ENCODE results near the gene EVI5L.
"Not testable (repeated sequence)": the region's sequence is repeated elsewhere in the genome, so short reads cannot be mapped to it uniquely, and the experiment has no call there.

EVI5L gene

DNA sequence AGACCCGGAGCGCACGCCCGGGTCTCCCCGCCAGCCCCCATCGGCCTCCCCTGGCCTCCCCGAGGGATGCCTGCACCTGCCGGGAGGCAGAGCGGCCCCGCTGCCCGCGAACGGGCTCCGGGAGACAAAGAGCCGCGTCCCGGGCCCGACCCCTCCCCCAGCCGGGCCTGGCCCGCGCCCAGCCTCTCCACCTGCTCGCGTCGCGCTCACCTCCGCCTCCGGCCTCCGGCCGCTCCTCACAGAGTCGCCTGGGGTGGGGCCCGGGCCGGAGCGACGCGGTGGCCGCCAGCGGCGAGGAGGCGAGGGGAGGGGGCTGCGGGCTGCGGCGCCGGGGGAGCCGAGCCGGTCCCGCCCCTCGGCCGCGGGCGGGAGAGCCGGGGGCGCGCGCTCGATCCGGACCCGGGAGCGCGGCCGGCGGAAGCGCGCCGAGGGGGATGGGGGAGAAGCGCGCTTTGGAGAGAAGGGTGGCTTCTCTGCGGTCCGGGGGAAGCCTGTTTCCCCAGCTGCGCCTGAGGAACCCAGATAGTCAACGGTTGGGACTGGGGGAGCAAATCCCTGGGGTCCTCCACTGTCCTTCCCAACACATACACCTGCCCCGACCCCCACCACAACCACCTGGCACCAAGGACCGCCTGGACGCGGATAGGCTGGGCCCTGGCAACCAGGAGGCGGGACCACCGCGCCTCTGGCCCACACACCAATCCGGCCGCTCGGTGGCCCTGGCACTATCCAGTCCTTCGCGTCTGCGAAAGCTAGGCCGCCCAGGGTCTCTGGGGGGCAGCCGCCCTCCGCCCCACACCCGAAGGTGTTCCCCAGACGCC, 44.3 kb downstream of the EVI5L start, which contains the start of gene PRR36:
Gene PRR36, minus strand, starts transcription at position 315 of the 821 bp plus-strand sequence. CDS start 701 bp downstream, outside the sequence.
- peak; percentile 20 for DNase-seq

DNA sequence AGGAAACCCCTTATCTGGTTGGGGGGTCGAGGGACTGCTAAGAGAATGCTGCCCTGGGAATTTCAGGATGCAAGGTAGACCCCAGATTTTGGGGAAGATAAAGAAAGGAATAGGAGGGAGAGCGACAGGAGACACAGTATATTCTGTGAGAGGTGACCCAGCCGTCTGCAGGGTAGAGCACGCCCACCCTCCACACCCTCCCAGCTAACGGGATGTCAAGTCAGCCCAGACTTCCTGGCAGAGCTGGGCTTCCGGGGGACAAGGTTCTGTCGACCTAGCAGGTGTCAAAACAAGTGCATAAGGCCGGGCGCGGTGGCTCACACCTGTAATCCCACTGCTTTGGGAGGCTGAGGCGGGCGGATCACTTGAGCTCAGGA, 44.9 kb downstream of the EVI5L start:
- DNase-seq: no peak

DNA sequence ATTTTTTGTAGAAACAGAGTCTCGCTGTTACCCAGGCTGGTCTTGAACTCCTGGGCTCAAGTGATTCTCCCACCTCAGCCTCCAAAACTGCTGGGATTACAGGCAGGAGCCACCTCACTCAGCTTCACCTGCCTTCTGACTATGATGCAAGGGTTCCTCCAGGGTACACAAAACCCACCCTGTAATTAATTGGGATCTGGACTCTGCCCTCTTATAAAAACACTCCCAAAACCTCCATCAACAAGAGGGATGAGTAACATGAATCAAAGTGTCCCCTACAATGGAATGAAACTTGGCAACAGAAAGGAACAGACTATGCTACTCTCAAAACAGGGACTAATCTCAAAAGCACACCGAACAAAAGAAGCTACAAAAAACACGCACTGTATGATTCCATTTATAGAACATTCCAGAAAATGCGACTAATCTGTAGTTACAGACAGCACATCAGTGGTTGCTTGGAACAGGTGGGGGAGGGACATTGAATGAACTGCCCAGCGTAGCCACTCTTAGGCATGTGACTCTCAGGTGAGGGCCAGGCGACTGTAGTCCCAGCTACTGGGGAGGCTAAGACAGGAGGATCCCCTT, 47.3 kb downstream of the EVI5L start:
- DNase-seq: no peak

DNA sequence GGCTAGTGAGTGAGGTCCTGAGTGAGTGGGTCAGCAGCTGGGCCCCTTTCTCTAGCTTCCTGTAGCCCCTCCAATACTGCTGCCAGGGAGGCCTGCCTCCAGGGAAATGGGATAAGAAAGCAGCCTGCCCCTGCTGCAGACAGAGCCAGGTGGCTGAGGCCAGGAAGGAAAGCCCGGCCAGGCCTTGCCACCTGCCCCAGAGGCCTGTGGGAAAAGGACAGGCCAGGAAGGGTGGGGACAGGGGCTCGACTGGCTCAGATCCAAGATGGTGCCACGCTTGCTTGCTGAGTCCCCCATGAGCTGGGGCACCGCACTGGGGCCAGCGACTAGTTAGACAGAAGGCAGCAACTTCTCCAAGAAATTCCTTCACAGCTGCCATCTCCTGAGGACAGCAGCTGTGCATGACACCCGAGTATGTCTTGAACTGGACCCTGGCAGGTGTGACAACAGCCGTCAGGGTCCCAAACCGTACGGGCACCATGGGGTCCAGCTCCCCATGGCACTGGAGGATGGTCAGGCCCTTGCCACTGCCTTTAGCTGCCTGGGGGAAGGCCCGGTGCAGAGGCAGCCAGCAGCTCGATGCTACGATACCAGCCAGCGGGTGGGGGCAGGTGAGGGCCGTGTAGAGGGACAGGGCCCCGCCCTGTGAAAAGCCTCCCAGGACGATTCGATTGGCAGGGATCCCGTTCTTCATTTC, 49.2 kb downstream of the EVI5L start:
- DNase-seq: no peak

DNA sequence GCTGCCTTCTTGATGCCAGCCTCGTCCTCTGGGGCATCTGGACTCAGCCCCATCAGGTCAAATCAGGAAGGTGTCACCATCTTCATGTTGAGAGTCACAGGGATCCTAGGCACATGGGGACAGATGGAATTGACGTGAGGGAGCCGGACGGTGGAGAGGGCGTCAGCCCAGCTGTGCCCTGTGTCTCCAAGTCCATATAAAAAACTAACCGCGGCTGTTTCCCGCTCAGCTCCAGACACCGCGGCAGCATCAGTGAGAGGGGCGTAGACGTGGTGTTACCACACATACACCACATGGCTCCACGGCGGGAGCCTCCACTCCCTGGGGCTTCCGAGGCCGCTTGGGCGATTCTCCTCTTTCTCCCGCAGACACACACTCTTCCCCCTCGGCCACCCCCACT, 49.8 kb downstream of the EVI5L start:
- no peak for DNase-seq

DNA sequence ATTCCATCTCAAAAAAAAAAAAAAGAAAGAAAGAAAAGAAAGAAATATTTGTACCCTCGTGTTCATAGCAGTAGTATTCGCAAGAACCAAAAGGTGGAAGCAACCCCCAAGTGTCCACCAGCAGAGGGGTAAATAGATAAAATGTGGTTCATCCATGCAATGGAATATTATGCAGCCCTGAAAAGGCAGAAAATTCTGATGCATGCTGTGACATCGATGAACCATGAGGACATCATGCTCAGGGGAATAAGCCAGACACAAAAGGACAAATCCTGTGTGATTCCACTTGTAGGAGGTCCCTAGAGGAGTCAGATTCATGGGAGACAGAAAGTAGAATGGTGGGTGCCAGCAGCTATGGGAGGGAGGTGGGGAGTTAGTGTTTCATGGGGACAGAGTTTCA, 51.9 kb downstream of the EVI5L start:
- DNase-seq: no peak

DNA sequence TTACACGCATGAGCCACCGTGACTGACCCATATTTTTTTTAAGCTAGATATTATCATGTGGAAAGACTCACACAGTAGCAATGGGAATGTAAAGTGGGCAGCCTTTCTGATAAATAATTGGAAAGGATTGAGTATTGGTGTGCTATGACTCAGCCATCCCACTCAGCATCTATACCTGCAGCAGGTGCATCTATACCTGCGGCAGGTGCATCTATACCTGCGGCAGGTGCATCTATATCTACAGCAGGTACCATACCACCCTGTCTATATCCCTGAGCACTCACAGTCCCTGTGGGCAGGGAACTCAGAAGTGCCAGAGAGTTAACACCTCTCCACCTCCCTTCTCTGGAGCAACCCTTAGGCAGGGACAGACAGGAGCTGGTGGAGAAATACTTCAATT, 53.1 kb downstream of the EVI5L start:
- DNase-seq: no peak

DNA sequence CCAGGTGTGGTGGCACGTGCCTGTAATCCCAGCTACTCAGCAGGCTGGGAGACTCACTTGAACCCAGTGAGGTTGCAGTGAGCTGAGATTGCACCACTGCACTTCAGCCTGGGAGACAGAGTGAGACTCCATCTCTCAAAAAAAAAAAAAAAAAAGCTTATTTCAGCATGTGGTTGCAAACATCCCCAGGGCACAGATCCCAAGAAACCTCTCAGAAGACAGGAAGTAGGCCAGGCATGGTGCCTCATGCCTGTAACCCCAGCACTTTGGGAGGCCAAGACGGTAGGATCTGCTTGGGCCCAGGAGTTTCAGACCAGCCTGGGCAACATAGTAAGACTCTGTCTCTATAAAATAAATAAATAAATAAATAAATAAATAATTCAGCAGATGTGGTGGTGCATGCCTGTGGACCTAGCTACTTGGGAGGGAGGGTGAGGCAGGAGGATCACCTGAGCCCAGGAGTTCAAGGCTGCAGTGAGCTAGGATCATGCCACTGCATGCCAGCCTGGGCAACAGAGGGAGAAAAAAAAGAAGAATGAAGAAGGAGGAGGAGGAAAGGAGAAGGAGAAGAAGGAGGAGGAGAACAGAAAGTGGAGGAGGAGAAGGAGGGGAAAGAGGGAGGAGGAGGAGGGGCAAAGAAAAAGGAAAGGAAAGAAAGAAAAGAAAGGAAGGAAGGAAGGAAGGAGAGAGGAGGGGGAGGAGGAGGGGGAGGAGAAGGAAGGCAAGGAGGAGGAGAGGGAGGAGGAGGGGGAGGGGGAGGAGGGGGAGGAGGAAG, 54.0 kb downstream of the EVI5L start:
- DNase-seq: no peak

DNA sequence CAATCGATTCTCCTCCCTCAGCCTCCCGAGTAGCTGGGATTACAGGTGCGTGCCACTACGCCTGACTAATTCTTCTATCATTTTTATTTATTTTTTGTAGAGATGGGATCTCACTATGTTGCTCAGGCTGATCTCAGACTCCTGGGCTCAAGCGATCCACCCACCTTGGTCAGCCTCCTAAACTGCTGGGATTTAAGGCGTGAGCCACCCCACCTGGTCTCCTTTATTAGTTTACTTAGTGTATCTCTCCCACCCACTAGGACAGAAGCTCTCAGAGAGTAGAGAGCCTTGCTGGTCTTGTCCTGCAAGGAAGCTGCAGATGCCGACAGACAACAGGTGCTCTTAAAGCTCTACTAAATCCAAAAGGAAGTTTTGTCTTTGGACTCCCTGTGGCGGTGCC, 55.8 kb downstream of the EVI5L start:
- DNase-seq: no peak

DNA sequence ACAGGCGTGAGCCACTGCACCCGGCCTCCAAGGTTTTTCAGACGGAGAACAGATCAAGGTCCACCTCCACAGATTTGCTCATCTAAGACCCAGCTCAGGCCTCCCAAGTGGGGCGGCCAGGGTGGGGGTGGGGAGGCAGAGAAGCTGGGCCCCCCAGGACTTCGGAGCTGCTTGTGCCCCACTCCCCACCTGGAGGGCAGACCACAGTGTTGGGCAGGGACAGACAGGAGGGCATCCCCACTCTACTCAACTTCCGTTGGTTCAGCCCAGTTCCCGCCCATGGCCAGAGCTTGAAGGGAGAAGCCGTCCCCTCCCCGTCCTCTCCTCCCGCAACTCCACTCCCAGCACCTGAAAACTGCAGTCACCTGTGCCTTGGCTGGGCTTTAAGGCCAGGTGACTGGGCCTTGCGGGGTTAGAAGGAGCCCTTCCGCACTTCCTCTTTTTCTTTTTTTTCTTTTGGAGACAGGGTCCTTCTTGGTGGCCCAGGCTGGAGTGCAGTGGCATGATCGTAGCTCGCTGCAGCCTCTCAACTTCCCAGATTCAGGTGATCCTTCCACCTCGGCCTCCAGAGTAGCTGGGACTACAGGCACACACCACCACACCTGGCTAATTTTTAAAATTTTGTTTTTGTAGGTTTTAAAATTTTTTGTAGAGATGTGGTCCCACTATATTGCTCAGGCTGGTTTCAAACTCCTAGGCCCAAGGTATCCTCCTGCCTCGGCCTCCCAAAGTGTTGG, 57.6 kb downstream of the EVI5L start:
- no peak for DNase-seq

DNA sequence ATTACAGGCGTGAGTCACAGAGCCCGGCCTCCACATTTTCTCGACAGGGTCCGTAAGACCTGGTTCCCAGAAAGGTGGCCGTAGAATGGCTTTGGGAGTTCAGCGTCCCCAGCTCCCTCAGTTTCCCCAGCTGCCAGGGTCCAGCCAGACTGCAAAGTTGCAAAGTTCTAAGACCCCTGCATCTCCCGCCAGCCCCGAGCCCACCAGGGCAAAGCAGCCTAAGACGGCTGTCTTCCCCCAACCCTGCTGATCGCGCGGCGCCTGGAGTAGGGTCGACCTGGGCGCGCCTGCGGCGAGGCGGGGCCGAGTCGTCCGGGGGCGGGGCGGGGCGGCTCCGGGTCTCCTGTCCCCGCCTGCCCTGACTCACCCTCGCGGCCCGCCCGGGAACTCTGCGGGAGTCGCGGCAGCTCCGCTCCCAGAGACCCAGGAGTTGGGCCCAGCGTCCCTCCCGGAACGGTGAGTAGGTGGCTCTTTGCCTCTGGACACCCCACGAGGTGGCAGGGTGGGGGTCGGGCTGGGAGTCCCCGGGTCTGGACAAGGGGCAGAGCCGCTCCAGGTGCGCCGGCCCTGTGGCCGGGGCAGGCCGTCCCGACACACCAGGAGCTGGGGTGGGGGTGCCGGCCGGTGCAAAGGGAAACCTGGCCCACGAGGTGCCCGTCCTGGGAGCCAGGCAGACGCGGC, 58.3 kb downstream of the EVI5L start, which contains the start of gene LRRC8E:
Gene LRRC8E, plus strand, starts transcription at position 366 of the 681 bp plus-strand sequence. CDS start 7,094 bp downstream, outside the sequence.
- DNase-seq: no peak

DNA sequence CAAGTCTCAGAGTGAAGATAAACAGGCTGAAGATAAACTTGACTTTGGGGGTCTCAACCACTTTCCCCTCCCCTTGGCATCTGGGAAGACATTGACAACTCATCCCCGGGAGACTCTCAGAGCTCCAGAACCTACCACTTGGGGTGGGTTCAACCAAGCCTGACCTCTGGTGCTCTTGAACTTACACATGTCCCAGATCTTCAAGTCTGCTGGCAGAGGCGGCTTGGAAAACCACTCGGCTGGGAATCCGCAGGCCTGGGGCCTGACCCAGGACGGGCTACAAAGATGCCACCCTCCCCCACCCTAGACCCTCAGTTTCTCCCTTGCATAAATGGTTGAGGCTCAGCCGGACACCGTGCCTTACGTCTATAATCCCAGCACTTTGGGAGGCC, 58.8 kb downstream of the EVI5L start:
- no peak for DNase-seq

DNA sequence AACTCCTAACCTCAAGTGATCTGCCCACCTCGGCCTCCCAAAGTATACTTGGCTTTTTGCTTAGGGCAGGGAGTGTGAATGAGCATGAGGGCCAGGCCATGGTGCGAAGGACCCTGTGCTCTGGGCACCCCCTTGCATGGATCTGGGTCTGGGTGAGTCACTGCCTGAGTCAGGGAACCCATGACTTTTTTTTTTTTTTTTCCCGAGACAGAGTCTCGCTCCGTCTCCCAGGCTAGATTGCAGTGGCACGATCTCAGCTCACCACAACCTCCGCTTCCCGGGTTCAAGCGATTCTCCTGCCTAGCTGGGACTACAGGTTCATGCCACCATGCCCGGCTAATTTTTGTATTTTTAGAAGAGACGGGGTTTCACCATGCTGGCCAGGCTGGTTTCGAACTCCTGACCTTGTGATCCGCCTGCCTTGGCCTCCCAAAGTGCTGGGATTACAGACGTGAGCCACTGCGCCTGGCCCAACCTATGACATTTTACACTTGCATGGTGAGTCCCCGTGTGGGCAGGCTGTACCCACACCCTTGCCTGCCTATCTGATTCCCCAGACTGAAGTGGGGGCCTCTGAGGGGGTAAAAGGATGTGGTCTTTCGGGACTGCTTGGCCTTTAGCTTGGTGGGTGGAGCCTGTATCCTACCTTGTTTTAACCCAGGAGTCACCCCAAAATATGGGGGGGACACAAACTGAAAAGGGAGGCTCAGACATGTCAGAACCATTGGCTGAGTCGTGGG, 63.5 kb downstream of the EVI5L start:
- not testable (repeated sequence) for DNase-seq

DNA sequence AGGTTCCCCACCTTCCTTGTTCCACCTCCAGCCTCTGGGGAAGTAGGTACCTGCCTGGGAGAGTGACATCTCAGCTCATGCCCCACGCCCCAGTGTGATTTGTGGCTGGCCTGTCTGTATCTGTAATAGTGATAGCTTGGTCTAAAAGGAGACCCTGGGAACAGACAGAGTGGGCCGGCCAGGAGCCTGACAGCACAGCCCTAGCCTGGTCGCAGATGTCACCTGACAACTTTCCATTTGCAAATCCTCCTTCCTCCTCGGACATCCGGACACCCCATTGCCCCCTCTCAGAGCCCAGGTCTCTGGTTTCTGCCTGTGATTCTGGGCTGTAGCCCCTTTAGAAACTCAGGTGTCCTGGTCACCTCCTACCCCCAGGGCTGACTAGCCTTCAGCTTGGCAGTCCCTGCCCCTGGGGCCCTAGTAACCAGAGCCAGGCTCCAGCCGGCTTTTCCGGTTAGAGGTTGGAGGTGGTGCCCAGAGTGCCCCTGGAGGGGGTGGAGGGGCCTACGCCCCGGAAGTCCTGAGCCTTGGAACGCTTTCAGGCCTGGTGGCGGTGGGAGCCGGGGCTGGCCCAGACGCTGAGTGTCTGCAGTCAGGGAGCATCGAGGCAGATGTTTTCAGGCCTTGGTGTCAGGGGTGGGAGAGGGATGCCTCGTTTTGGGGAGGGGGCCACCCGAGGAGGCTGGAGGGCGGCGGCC, 64.7 kb downstream of the EVI5L start:
- no peak for DNase-seq

DNA sequence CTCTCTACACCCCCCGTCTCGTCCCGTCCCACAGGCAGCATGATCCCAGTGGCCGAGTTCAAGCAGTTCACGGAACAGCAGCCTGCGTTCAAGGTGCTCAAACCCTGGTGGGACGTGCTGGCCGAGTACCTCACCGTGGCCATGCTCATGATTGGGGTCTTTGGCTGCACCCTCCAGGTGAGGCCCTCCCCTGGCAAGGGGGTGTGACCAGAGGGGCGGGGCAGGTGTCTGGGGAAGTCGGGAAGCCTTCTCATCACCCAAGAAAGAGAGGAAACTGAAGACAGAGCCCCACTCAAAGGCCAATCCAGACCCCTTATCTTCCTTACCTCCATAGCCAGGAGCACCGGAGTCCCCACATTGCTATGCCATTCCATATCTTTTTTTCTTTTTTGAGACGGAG, 65.5 kb downstream of the EVI5L start:
- DNase-seq: no peak

DNA sequence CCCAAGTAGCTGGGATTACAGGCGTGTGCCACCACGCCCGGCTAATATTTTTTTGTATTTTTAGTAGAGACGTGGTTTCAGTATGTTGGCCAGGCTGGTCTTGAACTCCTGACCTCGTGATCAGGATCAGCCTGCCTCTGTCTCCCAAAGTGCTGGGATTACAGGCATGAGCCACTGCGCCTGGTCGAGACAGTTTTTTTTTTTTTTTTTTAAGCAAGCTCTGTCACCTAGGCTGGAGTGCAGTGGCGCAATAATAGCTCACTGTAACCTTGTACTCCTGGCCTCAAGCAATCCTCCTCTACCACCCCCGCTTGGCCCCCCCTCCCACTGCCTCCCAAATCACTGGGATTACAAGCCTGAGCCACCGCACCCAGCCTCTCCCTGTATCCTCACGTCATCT, 67.3 kb downstream of the EVI5L start:
- no peak for DNase-seq

DNA sequence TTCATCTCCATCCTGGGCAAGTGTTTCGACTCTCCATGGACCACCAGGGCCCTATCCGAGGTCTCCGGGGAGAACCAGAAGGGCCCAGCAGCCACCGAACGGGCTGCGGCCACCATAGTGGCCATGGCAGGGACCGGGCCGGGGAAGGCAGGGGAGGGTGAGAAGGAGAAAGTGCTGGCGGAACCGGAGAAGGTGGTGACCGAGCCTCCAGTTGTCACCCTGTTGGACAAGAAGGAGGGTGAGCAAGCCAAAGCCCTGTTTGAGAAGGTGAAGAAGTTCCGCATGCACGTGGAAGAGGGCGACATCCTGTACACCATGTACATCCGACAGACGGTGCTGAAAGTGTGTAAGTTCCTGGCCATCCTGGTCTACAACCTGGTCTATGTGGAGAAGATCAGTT, 68.9 kb downstream of the EVI5L start:
- no peak for DNase-seq

DNA sequence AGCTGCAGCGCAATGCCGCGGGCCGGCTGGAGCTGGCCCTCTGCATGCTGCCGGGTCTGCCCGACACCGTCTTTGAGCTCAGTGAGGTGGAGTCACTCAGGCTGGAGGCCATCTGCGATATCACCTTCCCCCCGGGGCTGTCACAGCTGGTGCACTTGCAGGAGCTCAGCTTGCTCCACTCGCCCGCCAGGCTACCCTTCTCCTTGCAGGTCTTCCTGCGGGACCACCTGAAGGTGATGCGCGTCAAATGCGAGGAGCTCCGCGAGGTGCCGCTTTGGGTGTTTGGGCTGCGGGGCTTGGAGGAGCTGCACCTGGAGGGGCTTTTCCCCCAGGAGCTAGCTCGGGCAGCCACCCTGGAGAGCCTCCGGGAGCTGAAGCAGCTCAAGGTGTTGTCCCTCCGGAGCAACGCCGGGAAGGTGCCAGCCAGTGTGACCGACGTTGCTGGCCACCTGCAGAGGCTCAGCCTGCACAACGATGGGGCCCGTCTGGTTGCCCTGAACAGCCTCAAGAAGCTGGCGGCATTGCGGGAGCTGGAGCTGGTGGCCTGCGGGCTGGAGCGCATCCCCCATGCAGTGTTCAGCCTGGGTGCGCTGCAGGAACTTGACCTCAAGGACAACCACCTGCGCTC, 69.8 kb downstream of the EVI5L start:
- DNase-seq: no peak

DNA sequence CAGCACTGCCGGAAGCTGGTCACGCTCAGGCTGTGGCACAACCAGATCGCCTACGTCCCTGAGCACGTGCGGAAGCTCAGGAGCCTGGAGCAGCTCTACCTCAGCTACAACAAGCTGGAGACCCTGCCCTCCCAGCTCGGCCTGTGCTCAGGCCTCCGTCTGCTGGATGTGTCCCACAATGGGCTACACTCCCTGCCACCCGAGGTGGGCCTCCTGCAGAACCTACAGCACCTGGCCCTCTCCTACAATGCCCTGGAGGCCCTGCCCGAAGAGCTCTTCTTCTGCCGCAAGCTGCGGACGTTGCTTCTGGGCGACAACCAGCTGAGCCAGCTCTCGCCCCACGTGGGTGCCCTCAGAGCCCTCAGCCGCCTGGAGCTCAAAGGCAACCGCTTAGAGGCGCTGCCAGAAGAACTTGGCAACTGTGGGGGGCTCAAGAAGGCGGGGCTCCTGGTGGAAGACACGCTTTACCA, 70.4 kb downstream of the EVI5L start:
- no peak for DNase-seq

DNA sequence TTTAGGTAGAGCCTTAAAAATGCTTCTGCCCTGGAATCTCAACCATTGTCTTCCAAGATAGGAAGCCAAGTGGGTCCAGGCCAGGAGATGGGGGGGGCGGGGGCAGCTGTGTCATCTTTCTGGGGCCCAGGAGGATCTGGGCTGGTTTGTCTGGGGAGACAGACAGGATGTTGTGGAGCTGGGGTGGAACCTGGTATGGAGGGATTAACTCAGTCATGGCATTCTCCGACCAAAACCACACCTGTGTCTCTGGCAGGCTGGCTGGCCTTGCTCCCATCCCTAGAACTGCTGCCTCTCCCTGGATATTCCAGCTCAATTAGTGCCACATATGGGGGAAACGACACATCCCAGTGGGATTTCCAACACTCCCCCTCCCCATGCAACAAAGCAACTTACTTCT, 70.9 kb downstream of the EVI5L start:
- DNase-seq: no peak

Data from GDM1 (cell line).